GM10248 (cell line): ENCODE results near the gene KISS1R.

Experiments used
- CTCF ChIA-PET: fragments of 300-600 bp; sonication (Branson Sonifier 250); formaldehyde crosslinking; extraction: SDS; loops from one replicate; lab custom pipeline; 2021; ENCODE audit warnings: antibody characterized with exemption; lab: Yijun Ruan, JAX
- POLR2A ChIA-PET: fragments of 350-650 bp; sonication (Branson Sonifier 250); formaldehyde crosslinking; extraction: SDS; loops from one replicate; lab custom pipeline; 2020; ENCODE audit warnings: antibody characterized with exemption; lab: Yijun Ruan, JAX
- DNase-seq: peaks from one replicate; pipeline ENCODE4 v3.0.0; 2012; ENCODE audit errors: extremely low spot score
- CTCF ChIP-seq: IDR thresholded peaks from 2 replicates; pipeline ENCODE4 v1.5.1; 2012; ENCODE audit warnings: mild to moderate bottlenecking, low read depth; ENCODE audit errors: extremely low read depth, missing control alignments, control extremely low read depth

Gene KISS1R

GRCh38 chr19:964116-964520, 47.0 kb downstream of the KISS1R start:
- no peak for TF ChIP-seq CTCF
- ChIA-PET POLR2A (no interaction called here), CTCF (interaction anchor here (0.6 to 1.2 kb wide), 2 partner anchors 13 to 18 kb away, joined by 3 read pairs; no protein-coding TSS in a partner anchor)

GRCh38 chr19:964761-965694, 47.9 kb downstream of the KISS1R start:
- DNase-seq, result no peak
- ChIA-PET POLR2A (interaction anchor here (0.6 to 0.8 kb wide), 2 partner anchors 8 to 16 kb away, joined by 4 read pairs; no protein-coding TSS in a partner anchor), CTCF (interaction anchor here (0.6 to 1.4 kb wide), 4 partner anchors 10 to 42 kb away, joined by 3 read pairs; no protein-coding TSS in a partner anchor)
- no peak for TF ChIP-seq CTCF

More at GRCh38 chr19:964116-964520, 47.0 kb downstream of the KISS1R start:
- DNase-seq, result no peak

- ChIA-PET CTCF (interaction anchor here (0.9 to 1.8 kb wide), 2 partner anchors 15 to 34 kb away, joined by 3 read pairs; no protein-coding TSS in a partner anchor), POLR2A (interaction anchor here (0.7 kb wide), 1 partner anchor 141 kb away, joined by 5 read pairs; no protein-coding TSS in a partner anchor)
- no peak for TF ChIP-seq CTCF
- no peak for DNase-seq
These were observed 49.5 kb downstream of the KISS1R start for GRCh38 chr19:966485-967088.
